ENCODE measurements around the gene TOMM7. TPM values are rescaled to one million over a fixed set of nuclear protein-coding genes. Genes with fewer than 3 reads are reported as not detected.
A peak's percentile ranks its signal among the peaks of the same experiment; 100 is the strongest.

The TOMM7 gene
- total RNA-seq, 6 experiments from 2014 or later, result 25.9 to 180 (median 102) TPM

GRCh38 chr7:22861576-22861975 is 38.9 kb upstream of the TOMM7 start:
- ATAC-seq, result no peak

GRCh38 chr7:22860784-22861482 is 38.3 kb upstream of the TOMM7 start:
- peak in 3 of 4 donors; percentile 9 to 32 (median 22) for TF ChIP-seq CTCF (IDR thresholded peaks at IDR 0.05)
- no peak for TF ChIP-seq POLR2A (IDR thresholded peaks at IDR 0.05)
- Histone ChIP-seq H3K27me3 (no peaks in the 10 kb centered on the region), H3K4me1 (peaks cover 0 to 21% (median 5%) of the 10 kb centered on the region in 4 donors), H3K4me3 (no peak overlapping the region), H3K9me3 (no peaks in the 10 kb centered on the region), H3K36me3 (peaks cover 0 to 11% (median 0%) of the 10 kb centered on the region in 4 donors), H3K27ac (no peak overlapping the region)
- no peak for DNase-seq
- 87% methylated on average over 4 of the region's 4 CpGs for WGBS (ENCODE audit: insufficient coverage, low coverage, low lambda C conversion rate, missing lambda C conversion rate)
- intact Hi-C loops (cut with DNase I), result no loop called here
- ATAC-seq, result no peak

More at GRCh38 chr7:22861576-22861975, 38.9 kb upstream of the TOMM7 start:
- H3K4me1 ChIP-seq, result peaks cover 0 to 26% (median 5%) of the 10 kb centered on the region in 4 donors
- TF ChIP-seq POLR2A (IDR thresholded peaks at IDR 0.05), result no peak
- no peak for TF ChIP-seq CTCF (IDR thresholded peaks at IDR 0.05)
- DNase-seq, result no peak
- peaks cover 0 to 11% (median 0%) of the 10 kb centered on the region in 4 donors for H3K36me3 ChIP-seq
- no peak overlapping the region for H3K4me3 ChIP-seq
- WGBS (ENCODE audit: insufficient coverage, low coverage, low lambda C conversion rate, missing lambda C conversion rate), result no CpG with 5 or more reads among the region's 2 CpGs
- no peaks in the 10 kb centered on the region for H3K27me3 ChIP-seq
- no peak overlapping the region for H3K27ac ChIP-seq
- no peaks in the 10 kb centered on the region for H3K9me3 ChIP-seq
- intact Hi-C loops (cut with DNase I), result no loop called here

- TF ChIP-seq POLR2A (IDR thresholded peaks at IDR 0.05) (no peak), CTCF (IDR thresholded peaks at IDR 0.05) (no peak)
Observed at GRCh38 chr7:22860337-22860736, 37.7 kb upstream of the TOMM7 start.

GRCh38 chr7:22859641-22860290 is 37.1 kb upstream of the TOMM7 start:
- Histone ChIP-seq H3K27me3 (no peaks in the 10 kb centered on the region), H3K36me3 (peaks cover 0 to 11% (median 0%) of the 10 kb centered on the region in 4 donors), H3K4me1 (peaks cover 0 to 10% (median 4%) of the 10 kb centered on the region in 4 donors), H3K27ac (peak overlapping the region; percentile 1 to 52 (median 24)), H3K9me3 (no peaks in the 10 kb centered on the region), H3K4me3 (no peak overlapping the region)
- intact Hi-C loops (cut with DNase I), result no loop called here
- 42% methylated on average over 4 of the region's 4 CpGs for WGBS (ENCODE audit: insufficient coverage, low coverage, low lambda C conversion rate, missing lambda C conversion rate)
- DNase-seq (no peak), ATAC-seq (peak; percentile 64 to 90 (median 74))
- no peak for TF ChIP-seq POLR2A (IDR thresholded peaks at IDR 0.05)
- no peak for TF ChIP-seq CTCF (IDR thresholded peaks at IDR 0.05)

More at GRCh38 chr7:22860337-22860736, 37.7 kb upstream of the TOMM7 start:
- Histone ChIP-seq H3K36me3 (peaks cover 0 to 11% (median 0%) of the 10 kb centered on the region in 4 donors), H3K4me1 (peaks cover 0 to 15% (median 5%) of the 10 kb centered on the region in 4 donors), H3K27me3 (no peaks in the 10 kb centered on the region), H3K27ac (peak overlapping the region; percentile 1 to 52 (median 24)), H3K9me3 (no peaks in the 10 kb centered on the region), H3K4me3 (no peak overlapping the region)
- no peak for DNase-seq
- no peak for ATAC-seq
- WGBS (ENCODE audit: insufficient coverage, low coverage, low lambda C conversion rate, missing lambda C conversion rate), result 88% methylated on average over 2 of the region's 2 CpGs
- intact Hi-C loops (cut with DNase I), result no loop called here
